COR-L47 (cell line): ENCODE data around the gene ERICH6B.

Experiments used
- DNase-seq: peaks from one replicate; lab custom pipeline; 2025; lab: John Stamatoyannopoulos, UW

The ERICH6B gene

DNA sequence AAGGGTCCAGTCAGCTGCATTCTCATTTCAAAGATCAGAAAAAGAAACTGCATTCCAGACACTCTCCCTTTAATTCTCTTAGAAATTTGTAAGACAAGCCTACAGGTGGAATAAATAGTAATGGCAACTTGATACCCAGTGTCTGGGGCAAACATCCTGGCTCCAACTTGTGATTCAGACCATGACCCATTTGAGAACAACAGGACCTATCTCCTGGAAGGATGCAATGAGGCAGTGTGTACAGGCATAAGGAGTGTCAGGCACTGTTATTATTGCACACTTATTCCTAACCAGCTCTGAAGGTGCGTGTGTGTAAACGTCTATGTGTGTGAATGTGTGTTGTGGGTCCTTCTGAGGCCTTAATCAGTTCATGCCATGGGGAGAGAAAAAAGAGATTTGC, 13.9 kb downstream of the ERICH6B start:
- DNase-seq = no peak

DNA sequence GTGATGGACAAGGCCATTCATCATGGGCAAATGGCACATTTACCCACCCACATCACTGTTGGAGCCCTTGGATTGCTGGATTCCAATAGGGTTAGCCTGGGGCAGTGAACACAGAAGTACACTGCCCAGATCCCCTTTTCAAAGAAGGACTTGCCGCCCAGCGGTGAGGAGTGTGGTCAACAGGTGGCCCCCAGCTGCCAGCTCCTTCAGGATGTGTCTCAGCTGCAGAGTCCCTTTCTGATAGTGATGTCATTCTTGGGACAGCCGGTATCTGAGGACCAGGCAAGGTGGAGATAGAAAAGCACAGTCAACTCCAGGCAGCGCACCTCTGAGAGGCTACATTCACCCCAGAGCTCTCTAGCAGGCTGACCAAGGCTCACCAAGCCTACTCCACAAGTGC, 16.9 kb downstream of the ERICH6B start:
- no peak for DNase-seq

DNA sequence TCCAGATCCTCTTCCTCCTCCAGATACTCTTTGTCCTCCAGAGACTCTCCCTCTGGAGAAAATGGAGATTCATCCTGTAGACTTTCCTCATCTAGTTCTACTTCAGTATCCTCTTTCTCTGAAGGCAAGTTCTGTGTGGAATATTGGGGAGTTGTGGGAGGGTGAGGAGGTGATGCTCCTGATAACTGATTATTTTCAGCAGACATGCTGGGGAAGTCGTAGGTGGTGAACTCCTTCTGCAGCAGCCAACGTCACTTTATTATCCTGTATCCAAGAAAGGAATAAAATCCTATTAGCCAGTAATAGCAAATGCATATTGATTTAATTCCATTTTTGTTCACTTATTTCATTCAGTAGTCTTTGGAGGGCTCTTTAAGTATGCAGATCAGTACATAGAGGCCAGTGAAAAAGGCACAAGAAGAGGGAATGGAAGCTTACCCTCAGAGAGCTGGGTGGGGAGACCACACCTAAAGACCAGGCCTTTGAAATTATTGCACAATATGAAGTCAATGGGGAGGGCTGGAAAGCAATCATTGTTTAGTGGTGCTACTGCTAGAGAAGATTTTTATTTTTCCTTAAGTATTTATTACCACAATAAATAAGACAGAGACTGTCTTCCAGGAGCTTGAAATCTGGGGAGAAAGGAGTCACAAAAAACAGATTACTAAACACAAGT, 18.6 kb downstream of the ERICH6B start:
- no peak for DNase-seq

DNA sequence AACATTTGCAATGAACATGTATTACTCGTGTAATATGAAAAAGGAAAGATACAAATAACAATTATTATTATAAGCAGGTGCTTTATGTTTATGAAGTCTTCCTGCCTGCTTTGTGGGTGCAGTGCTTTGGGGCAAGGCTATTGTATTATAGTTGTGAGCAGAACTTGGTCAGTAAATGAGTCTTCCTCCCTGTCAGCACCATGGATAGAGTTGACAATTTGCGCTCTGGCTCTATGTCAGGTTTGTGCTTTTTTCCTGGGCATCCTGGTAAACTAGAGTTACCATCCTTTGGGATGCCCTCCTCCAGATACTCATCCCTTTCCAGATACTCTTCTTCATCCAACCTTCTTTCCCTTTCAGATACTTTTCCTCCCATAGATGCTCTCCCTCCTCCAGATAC, 19.6 kb downstream of the ERICH6B start:
- no peak for DNase-seq

DNA sequence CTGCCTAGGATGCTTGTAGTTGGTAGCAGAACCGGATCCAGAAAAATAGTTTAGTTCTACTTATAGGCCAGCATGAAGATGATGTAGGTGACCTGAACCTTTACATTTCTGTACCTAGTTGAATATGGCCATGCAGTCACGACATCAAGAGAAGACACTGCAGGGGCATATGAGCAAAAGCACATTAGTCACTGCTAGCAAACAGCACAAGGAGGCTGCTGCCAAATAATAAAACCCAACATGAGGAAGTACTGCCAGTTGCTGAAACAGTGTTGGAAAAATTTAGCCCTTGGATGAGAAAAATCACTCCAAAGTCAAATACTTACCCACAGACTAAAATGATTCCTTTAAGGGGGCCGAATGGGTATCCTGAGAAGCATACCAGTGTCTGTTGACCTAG, 20.8 kb downstream of the ERICH6B start:
- no peak for DNase-seq

DNA sequence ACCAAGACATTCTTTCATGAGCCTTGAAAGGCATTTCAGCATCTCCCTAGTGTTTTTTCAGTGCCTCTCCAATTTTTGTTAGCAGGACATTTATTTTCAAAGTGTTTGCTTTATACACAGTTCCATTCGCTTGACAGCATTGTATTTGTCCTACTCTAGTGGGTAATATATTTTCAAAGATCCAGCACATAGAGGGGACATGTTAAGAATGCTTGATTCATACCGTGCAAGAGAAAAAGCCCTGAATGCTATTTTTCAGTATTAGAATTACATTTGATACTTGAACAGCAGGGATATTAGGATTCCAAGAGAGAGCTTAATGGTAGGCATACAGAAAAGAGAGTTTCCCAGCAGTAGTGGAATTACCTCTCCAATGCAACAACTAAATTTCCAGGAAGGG, 21.3 kb downstream of the ERICH6B start:
- no peak for DNase-seq

DNA sequence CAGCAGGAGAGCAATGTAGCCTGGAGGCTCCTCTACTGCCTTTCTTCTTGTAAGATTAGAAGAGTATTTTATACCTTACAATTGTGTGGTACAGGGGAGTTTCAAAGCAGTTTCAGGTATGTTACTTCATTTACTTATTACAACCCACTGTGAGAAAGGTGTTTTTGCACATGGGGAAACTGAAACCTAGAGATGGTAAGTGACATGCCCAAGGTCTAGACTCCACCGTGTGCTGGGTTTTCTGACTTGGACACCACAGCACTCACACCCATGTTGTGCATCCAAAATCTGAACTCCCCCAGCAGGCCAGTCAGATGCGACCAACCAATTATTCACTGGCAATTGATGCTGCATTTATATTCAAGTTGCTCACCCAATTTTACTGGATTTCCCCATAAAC, 22.8 kb downstream of the ERICH6B start:
- no peak for DNase-seq

DNA sequence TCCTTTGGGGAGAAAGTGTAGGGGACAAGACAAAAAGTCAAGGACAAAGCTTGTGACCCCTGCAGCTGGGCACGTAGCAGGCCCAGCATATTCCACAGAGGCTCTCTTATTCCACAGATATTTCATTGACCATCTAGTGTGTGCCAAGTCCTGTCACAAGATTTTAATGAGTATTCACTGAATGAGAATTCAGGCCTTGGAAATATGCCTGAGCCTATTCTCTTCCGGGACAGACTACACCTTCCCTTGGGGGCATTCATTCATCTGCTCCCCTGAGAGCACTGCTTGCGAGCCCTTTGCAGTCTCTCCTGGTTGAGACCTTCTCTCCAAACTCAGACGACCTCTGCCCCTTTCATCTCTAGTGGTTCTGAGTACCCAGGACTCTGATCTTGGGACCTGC, 25.5 kb downstream of the ERICH6B start:
- no peak for DNase-seq

DNA sequence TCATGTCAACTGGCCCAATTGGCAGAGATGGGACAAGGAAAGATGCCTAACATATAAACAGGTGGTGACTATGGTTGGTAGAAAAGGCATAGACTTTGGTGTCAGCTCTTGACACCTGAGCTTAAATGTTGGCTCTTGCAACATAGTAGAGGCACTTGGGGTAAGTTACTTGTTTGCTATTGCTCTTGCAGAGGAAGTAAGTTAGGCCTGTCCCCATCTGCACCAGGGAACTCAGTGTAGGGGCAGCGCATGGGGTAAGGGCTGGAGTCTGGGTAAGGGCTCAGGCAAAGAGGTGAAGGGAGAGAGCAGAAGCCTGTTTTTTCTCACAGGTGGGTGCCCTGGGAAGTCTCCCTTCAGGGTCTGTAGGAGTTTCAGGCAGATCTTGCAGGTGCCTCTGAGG, 27.6 kb downstream of the ERICH6B start:
- DNase-seq = no peak

DNA sequence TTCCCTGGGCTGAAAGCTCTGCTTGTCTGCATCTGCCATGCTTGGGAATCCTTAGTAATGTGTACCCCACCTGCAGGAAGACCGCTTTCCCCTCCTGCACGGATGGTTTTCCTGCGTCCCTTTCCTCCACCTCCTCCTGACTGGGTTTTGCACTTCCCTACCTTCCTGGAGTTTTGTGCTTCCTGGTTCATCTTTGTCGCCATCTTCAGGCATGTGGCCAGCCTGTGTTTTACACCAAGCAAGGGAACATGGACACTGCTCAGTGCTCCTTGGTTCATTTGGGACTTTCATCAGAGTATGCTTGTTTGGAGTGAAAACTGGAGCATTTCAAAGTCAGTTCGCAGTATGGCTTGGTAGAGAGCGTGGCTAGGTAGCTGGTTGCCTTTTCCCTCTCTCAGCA, 30.7 kb downstream of the ERICH6B start:
- DNase-seq = no peak

DNA sequence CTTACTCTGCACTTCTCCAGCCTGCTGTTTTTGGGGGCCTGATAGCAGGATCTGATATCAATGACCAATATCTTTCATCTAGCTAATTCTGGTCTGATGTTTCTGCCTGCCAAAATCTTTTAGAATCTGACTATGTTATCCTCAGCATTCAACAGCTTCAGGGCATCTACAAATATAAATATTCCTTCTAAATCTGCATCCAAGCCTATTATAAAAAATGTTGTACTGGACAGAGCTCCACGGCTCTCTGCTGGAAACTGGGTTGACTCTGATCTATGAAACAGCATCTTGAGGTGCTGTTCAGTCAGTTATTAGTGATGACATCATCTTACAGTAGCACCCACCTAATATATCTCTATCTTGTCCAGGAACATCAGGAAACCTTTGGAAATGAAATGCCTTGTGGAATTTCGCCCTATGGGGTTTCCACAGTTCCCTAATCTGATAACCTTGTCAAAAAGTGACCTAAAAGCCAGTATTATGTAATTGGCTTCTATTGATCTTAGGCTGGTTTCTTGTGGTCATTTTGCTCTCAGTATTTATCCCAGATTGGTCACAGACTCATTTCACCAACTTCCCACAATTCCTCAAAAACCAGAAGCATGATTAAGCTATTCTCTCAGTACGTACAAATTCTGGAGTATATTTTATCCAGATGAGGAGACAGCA, 33.0 kb downstream of the ERICH6B start:
- no peak for DNase-seq

DNA sequence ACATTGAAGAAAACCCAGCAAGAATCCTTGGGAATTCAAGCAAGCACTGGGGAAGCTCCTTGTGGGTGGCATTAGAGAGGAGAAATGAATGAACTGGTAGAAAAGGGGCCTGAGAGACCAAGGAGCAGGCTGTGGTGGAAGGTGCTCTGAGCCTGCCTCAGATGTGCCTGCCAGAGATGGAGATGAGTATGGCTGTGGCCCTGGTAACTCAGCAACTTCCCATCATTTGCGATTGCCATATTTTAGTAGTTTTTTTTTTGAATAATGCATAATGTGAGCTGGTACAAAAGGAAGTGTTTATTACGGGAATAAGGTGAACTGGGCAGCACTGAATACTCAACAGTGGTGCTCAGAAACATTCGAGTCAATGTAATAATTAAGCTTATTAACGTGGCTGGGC, 39.1 kb downstream of the ERICH6B start:
- DNase-seq = no peak

DNA sequence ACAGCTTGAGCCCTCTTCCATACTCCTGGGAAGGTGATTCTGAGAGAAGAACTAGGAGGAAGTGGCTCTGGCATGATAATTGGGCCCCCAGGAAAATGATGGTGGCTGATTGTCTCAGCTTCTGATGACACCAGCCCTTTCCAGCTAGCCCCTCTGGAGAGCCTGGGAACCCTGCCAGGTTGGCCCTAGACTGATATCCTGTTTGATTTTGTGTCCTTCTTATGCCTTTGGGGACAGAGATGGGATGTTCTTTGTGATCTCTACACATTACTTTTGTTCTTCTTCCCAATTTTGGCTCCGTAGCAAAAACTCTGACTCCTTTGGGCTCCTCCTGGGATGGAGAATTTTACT, 39.7 kb downstream of the ERICH6B start:
- peak; percentile 66 for DNase-seq

DNA sequence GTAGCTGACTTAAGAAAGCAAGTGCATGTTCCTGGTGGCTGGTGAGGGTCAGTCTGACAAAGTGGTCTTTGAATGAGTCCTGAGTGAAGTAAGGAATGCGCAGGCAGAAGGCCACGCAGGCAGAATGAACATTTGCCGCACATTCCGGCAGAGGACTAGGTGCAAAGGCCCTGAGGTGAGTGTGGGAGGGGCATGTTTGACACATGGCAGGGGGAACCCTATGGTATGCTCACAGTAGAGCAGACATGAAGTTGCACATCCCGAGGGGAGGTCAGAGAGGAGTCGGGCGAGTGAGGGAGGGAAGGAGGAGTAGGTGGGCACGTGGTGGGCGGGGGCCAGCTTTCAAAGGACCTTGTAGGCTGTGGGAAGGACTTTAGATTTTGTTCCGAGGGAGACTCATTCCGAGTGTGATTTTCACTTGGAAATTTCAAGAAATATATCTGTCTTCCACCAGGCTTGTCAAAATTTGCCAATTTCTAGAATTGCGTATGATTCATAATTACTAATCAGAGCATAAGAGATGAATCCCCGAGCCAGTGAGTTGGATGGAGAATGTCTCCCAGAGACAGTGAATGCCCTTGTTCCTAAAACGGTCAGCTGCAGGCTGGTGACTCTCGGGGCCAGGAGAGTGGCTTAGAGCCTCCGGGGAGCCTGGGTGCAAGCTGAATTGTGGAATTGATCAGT, 40.3 kb downstream of the ERICH6B start:
- DNase-seq = no peak

DNA sequence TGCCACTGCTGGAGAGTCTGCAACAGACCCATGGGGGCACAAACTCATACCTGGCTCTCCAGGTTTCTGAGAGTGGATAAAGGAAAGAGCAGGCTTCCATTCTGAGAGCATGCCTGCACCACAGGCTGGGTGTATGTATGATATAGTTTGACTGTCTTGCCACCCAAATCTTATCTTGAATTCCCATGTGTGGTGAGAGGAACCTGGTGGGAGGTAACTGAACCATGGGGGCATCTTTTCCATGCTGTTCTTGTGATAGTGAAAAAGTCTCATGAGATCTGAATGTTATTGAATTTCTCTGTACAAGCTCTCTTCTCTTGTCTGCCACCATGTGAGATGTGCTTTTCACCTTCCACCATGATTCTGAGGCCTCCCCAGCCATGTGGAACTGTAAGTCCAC, 50.2 kb downstream of the ERICH6B start:
- no peak for DNase-seq

DNA sequence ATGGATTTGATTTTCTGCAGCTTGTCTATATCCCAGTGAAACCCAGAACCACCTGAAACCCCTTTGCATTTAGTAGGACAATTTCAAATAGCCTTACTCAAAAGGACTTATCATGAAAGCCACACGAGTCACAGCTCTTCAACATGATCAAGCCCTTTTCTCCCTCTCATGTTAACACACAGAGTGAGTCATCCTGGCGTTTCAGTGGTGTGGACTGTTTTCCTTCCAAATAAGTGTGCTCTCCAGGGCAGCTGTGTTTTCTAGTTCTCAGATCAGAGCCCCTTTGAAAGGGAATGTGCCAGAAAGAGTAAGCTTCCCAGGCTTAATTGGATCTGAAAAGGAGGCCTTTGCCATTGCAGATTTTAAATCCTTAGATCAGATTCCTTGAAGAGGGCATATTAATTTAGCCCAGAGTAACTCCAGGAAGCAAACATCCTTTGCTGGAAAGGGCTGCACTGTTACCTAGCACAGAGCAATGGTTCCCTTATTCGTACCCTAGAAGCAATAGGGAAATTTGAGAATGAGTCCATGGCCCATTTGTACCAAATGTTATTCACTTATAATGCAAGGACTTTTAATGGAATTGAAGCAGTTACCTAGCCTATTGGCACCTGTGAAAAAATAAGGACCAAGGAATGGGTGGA, 51.3 kb downstream of the ERICH6B start:
- DNase-seq = no peak

DNA sequence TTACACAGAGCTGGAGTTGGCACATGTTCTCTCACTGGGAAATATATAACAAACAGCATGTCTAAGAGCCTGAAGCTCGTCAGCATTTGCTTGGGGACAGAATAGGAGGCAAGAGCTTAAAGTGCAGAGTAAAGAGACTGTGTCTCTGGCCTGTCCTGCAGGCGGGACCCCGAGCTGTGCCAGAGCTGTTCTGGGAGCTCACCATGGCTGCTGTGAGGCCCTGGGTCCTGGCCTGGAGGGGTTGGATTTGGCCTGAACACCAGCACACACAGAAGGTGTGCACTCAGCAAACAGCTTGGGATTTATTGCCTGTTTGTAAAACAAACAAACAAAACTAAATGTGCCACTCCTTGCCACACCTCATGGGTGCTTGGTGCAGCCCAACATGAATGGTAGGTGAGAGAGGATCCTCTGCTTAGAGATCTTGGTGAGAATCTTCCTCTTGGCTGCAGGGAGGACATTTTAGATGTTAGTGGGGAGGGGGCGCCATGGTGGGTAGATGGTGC, 60.9 kb downstream of the ERICH6B start:
- DNase-seq = no peak

DNA sequence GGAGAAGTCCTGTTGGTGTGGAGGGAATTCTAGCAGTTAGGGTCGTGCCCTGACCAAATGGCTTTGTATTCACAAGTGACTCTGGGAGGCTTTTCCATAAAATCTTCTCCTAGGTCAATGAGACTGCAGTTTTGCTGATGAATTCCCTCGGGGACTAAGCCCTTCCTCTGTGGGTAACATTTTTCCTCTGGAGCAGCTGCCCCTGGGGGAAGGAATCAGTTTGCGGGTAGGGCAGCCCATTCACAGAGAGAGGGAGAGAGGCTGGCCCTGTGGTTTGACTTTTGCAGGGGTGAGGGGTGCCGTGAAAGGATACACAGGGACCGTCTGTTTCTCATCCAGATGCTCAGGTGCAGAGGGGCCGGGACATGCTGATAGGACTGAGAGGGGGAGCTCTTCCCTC, 67.3 kb downstream of the ERICH6B start:
- no peak for DNase-seq

DNA sequence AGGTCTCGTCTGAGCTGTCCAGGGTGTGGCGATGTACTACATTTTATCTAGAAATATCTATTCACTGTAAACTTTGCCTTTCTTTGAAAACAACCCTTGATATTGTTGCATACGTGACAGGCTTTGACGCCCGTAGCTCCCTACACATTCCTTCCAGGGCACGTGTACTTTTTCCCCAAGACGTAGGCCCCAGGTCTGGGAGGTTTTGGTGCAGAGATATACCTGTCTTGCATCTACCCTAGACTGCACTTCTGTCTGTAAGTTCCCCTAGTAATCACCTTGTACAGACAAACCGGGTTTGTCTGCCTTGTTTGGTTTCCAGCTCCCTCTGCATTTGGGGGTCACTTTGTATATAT, 69.2 kb downstream of the ERICH6B start:
- no peak for DNase-seq

DNA sequence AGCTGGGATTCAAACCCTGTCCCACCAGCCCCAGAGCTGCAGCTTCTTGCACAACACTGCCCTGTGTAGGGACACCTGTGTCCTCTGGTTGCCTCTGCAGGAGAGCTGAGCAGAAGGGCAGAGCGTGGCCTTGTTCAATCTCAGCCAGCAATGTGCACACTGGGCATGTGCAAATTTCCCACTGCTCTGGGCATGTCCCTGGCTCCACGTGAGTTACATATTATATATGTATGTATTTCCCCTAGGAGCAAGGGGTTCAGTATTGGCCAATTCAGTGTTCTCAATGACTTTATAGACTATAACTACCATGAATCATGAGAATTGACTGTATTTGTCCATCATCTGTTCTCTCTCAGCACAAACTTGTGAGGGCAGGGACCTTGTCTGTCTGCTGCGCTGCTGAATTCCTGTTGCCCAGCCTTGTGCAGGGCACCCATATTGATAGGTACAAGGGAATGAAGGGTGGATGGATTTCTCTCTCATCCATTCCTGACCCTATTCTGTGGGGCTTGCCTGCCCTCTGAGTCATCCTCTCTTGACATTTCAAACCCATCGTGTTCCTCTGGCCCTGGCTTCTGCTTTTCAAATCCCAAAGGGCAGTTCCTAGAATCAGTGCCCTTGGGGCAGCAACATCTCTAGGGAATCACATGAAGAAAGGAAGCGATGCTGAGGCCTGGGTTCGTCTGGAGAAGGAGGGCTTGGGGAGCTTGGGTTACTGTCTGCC, 69.7 kb downstream of the ERICH6B start:
- no peak for DNase-seq

DNA sequence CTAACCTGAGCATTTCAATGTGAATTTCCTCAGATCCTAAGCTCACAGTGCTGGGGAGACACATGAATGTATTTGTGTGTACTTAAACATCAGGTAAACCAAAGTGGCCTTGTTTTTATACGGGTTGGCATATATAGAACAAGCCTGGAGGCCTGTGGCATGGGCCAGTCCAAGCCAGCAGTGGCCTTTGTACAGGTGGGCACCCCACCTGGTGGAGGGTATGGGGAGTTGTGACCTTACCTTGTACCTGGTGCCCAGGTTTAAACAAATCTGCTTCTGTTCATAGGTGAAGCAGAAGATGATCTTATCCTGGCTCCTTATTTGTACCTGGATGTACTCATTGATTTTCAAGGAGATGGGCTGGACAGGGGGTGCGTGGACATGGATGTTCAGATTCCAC, 71.0 kb downstream of the ERICH6B start:
- no peak for DNase-seq

DNA sequence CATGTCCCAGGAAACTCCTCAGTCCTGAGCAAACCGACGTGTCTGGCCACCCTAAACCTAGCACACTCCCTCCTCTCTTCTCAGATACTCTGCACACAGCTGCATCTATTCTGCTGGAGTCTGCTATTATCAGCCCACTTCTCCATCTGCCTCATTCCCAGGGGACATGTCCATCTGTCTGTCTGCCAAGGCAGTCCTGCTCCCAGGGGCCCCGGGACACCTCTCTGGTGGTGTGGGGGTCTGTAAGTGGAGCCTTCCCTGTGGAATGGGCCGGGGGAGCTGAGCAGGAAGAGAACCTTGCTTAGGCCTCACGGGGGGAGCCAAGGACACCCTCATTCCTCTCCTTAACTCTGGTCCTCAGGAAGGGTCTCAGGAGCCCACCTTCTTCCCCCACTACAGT, 72.7 kb downstream of the ERICH6B start:
- DNase-seq = no peak
